Sigmoid colon (tissue), 7 donors: ENCODE results near the gene KLF18. TPM values are rescaled to one million over a fixed set of nuclear protein-coding genes. Genes with fewer than 3 reads are reported as not detected.

Experiments used
- DNase-seq: peaks from one replicate; pipeline ENCODE4 v3.0.0-alpha.2; 2019
- H3K27ac ChIP-seq, 4 donors: fragments of 200-600 bp; sonication (generic); one replicate each; pipeline ENCODE4 v1.5.1; 2016 to 2019; ENCODE audit warnings: mild to moderate bottlenecking in 1 of 4
- H3K27me3 ChIP-seq, 3 donors: fragments of 200-600 bp; sonication (generic); one replicate each; pipeline ENCODE4 v1.5.1; 2019; ENCODE audit warnings: mild to moderate bottlenecking in 1 of 3
- H3K36me3 ChIP-seq, 4 donors: fragments of 200-600 bp; sonication (generic); one replicate each; pipeline ENCODE4 v1.5.1; 2016 to 2019
- H3K4me1 ChIP-seq, 4 donors: fragments of 200-600 bp; sonication (generic); one replicate each; pipeline ENCODE4 v1.5.1; 2017 to 2019
- H3K4me3 ChIP-seq, 4 donors: fragments of 200-600 bp; sonication (generic); one replicate each; pipeline ENCODE4 v1.5.1; 2017 to 2019; ENCODE audit warnings: mild to moderate bottlenecking in 2 of 4, moderate library complexity in 1 of 4
- H3K9me3 ChIP-seq, 4 donors: fragments of 200-600 bp in 3 of 4; sonication (generic) in 3 of 4; one replicate each; pipeline versions ENCODE4 v1.5.1 to v1.6.1; 2013 to 2019
- CTCF ChIP-seq, 4 experiments: fragments of 450-650 bp in 3 of 4; fragments of 200-600 bp in 1 of 4; IDR thresholded peaks; one replicate each; pipeline ENCODE4 v1.5.1; 2016 to 2019; ENCODE audit warnings: antibody characterized with exemption in 4 of 4, mild to moderate bottlenecking in 3 of 4, moderate library complexity in 2 of 4
- EP300 ChIP-seq, 4 donors: sonication (generic); formaldehyde crosslinking; IDR thresholded peaks; one replicate each; pipeline ENCODE4 v1.6.1; 2017; ENCODE audit warnings: antibody characterized with exemption in 4 of 4
- POLR2A ChIP-seq, 2 donors: fragments of 450-650 bp; IDR thresholded peaks; one replicate each; pipeline ENCODE4 v1.6.1; 2016; ENCODE audit warnings: antibody characterized with exemption in 2 of 2, mild to moderate bottlenecking in 2 of 2, moderate library complexity in 2 of 2
- POLR2AphosphoS5 ChIP-seq, 4 donors: sonication (generic); formaldehyde crosslinking; IDR thresholded peaks; one replicate each; pipeline ENCODE4 v1.6.1; 2017; ENCODE audit warnings: antibody characterized with exemption in 4 of 4
- WGBS, 2 donors: extraction: QIAGEN DNeasy Blood & Tissue Kit; methylation state at CpG; one replicate each; pipeline ENCODE4 v1.1.7; 2013; 5-methylcytosine and 5-hydroxymethylcytosine counted together
- intact Hi-C: fragments of 100-400 bp; cut with DNase I; formaldehyde crosslinking; loops from one replicate; pipeline ENCODE4 v1.15.1; 2023
- polyA plus RNA-seq, 3 donors: library from polyadenylated mRNA; stranded (reverse); fragments of 200-250 nt; gene quantifications; one replicate each; pipeline ENCODE4 v1.2.3, GENCODE V29; 2013
- total RNA-seq, 4 donors: library from RNA; depleted of rRNA; stranded (reverse); fragments of >200 nt; gene quantifications; one replicate each; pipeline ENCODE4 v1.1.0, GENCODE V29; 2016
- donor health status: healthy with polysubstance abuse.
- donor health status: Bipolar disorder and iron deficiency.
- donor health status: healthy.

The KLF18 gene
- total and polyA plus RNA-seq, 7 donors, result under 0.01 TPM; not detected in 6

- Histone ChIP-seq H3K27me3 (no peaks in the 10 kb centered on the region), H3K27ac (no peak overlapping the region), H3K36me3 (no peaks in the 10 kb centered on the region), H3K4me1 (no peaks in the 10 kb centered on the region), H3K9me3 (no peaks in the 10 kb centered on the region), H3K4me3 (no peak overlapping the region)
- intact Hi-C loops, result no loop called here
- TF ChIP-seq CTCF (IDR thresholded peaks at IDR 0.05), result no peak
- no peak for TF ChIP-seq POLR2AphosphoS5 (IDR thresholded peaks at IDR 0.05)
- TF ChIP-seq POLR2A (IDR thresholded peaks at IDR 0.05), result no peak
- no peak for TF ChIP-seq EP300 (IDR thresholded peaks at IDR 0.05)
- 86 to 87% methylated on average over 7 of the region's 7 CpGs for WGBS, 2 donors
- DNase-seq, result no peak
Measured at GRCh38 chr1:44114098-44114497, 27.3 kb downstream of the KLF18 start.

- H3K4me1 ChIP-seq, result no peaks in the 10 kb centered on the region
- no peak for DNase-seq
- no peaks in the 10 kb centered on the region for H3K9me3 ChIP-seq
- no peak overlapping the region for H3K27ac ChIP-seq
- 76 to 79% methylated on average over 2 of the region's 2 CpGs for WGBS, 2 donors
- intact Hi-C loops, result no loop called here
- no peaks in the 10 kb centered on the region for H3K36me3 ChIP-seq
- TF ChIP-seq CTCF (IDR thresholded peaks at IDR 0.05) (no peak), POLR2AphosphoS5 (IDR thresholded peaks at IDR 0.05) (no peak), EP300 (IDR thresholded peaks at IDR 0.05) (no peak), POLR2A (IDR thresholded peaks at IDR 0.05) (no peak)
- no peak overlapping the region for H3K4me3 ChIP-seq
- H3K27me3 ChIP-seq, result no peaks in the 10 kb centered on the region
Measured at GRCh38 chr1:44113095-44113609, 28.3 kb downstream of the KLF18 start.

GRCh38 chr1:44112486-44112885 is 28.9 kb downstream of the KLF18 start:
- TF ChIP-seq POLR2AphosphoS5 (IDR thresholded peaks at IDR 0.05), result no peak
- no peak for TF ChIP-seq POLR2A (IDR thresholded peaks at IDR 0.05)
- TF ChIP-seq EP300 (IDR thresholded peaks at IDR 0.05), result no peak
- TF ChIP-seq CTCF (IDR thresholded peaks at IDR 0.05), result no peak
- H3K36me3 ChIP-seq, result no peaks in the 10 kb centered on the region
- no peaks in the 10 kb centered on the region for H3K4me1 ChIP-seq
- no peak for DNase-seq
- 78 to 81% methylated on average over 3 of the region's 3 CpGs for WGBS, 2 donors
- no peak overlapping the region for H3K27ac ChIP-seq
- no peaks in the 10 kb centered on the region for H3K9me3 ChIP-seq
- H3K27me3 ChIP-seq, result no peaks in the 10 kb centered on the region
- no peak overlapping the region for H3K4me3 ChIP-seq
- intact Hi-C loops, result no loop called here

DNA sequence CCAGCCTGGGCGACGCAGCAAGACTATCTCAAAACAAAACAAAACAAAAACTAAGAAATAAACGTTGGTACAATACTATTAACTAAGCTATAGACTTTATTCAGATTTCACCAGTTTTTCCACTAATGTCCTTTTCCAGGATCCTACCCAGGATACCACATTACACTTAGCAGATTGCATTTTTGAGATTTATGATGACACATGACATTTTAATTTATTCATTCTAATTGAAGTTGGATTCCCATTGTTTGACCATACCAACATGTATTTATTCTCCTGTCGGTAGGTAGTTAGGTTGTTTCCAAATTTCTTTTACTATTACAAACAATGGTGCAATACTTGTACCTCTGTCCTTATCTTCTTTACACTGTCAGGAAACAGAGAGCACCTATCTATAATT is 29.6 kb downstream of the KLF18 start:
- Histone ChIP-seq H3K9me3 (no peaks in the 10 kb centered on the region), H3K27me3 (no peaks in the 10 kb centered on the region), H3K4me1 (no peaks in the 10 kb centered on the region), H3K36me3 (no peaks in the 10 kb centered on the region), H3K27ac (no peak overlapping the region), H3K4me3 (no peak overlapping the region)
- intact Hi-C loops, result no loop called here
- no peak for DNase-seq
- TF ChIP-seq CTCF (IDR thresholded peaks at IDR 0.05), result no peak
- no peak for TF ChIP-seq POLR2AphosphoS5 (IDR thresholded peaks at IDR 0.05)
- TF ChIP-seq POLR2A (IDR thresholded peaks at IDR 0.05), result no peak
- no peak for TF ChIP-seq EP300 (IDR thresholded peaks at IDR 0.05)
- WGBS, 2 donors, result 77 to 90% methylated on average over 4 of the region's 4 CpGs

DNA sequence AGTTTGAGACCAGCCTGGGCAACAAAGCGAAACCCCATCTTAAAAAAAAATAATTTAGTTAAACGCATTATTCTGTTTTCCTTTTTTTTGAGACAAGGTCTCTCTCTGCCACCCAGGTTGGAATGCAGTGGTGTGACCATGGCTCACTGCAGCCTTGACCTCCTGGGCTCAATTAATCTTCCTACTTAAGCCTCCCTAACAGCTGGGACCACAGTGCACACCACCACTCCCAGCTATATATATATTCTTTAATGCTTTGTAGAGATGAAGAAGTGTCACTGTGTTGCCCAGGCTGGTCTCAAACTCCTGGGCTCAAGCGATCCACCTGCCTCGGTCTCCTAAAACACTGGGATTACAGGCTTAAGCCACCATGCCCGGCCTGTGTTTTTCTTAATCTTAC is 30.5 kb downstream of the KLF18 start:
- DNase-seq, result no peak
- Histone ChIP-seq H3K4me3 (no peak overlapping the region), H3K27ac (no peak overlapping the region), H3K4me1 (no peaks in the 10 kb centered on the region), H3K36me3 (no peaks in the 10 kb centered on the region), H3K9me3 (no peaks in the 10 kb centered on the region), H3K27me3 (no peaks in the 10 kb centered on the region)
- TF ChIP-seq POLR2A (IDR thresholded peaks at IDR 0.05), result no peak
- no peak for TF ChIP-seq CTCF (IDR thresholded peaks at IDR 0.05)
- TF ChIP-seq POLR2AphosphoS5 (IDR thresholded peaks at IDR 0.05), result no peak
- intact Hi-C loops, result no loop called here
- 91 to 97% methylated on average over 5 of the region's 5 CpGs for WGBS, 2 donors
